Mucosa of descending colon (tissue), 3 donors: Measurements from ENCODE around the gene PGS1. TPM values are rescaled to one million over a fixed set of nuclear protein-coding genes. Genes with fewer than 3 reads are reported as not detected.

ENCODE experiments used
- ATAC-seq: fragments of 200-7000 bp; cut with Tn5 transposase; one replicate; pipeline ENCODE4 v1.9.1; 2020; ENCODE audit warnings: mild to moderate bottlenecking, moderate library complexity
- DNase-seq, 3 donors: peaks; one replicate each; pipeline ENCODE4 v3.0.0-alpha.2; 2020
- H3K36me3 ChIP-seq: fragments of 200-600 bp; one replicate; pipeline ENCODE4 v1.8.0; 2021; ENCODE audit warnings: low read depth, mild to moderate bottlenecking
- H3K4me1 ChIP-seq: fragments of 200-600 bp; one replicate; pipeline ENCODE4 v1.8.0; 2021; ENCODE audit warnings: low read depth, mild to moderate bottlenecking
- H3K4me3 ChIP-seq: fragments of 200-600 bp; one replicate; pipeline ENCODE4 v1.8.0; 2021; ENCODE audit warnings: mild to moderate bottlenecking
- H3K9me3 ChIP-seq: fragments of 200-600 bp; one replicate; pipeline ENCODE4 v1.8.0; 2021; ENCODE audit warnings: mild to moderate bottlenecking
- CTCF ChIP-seq: fragments of 200-600 bp; IDR thresholded peaks from one replicate; pipeline ENCODE4 v1.8.0; 2022; ENCODE audit warnings: antibody characterized with exemption, mild to moderate bottlenecking
- intact Hi-C, 2 donors: fragments of 100-400 bp; cut with DNase I in 1 of 2; cut with micrococcal nuclease in 1 of 2; formaldehyde crosslinking; loops; one replicate each; pipeline versions ENCODE4 v1.11.0 to v1.11.1; 2022; cut with DNase I, micrococcal nuclease
- total RNA-seq, 3 donors: library from RNA; stranded (reverse); fragmentation: NEBNext Ultra II Directional in 2 of 3; extraction: Animal tissue kit (Norgen Biotek cat#: 25700) in 2 of 3; gene quantifications; one replicate each; pipeline versions ENCODE4 v1.2.1 to v1.2.4, GENCODE V29; 2021 to 2023
- donor health status: DM: no; HTN: no; CAD: no; lungs with moderate emphysema.
- donor health status: DM: no; HTN: no; CAD: no.
- donor health status: DM: no; HTN: yes; CAD: no.

Gene PGS1
- total RNA-seq, 3 donors from 2014 or later: 36.2 to 54.3 (median 48.8) TPM

- DNase-seq: no peak
- intact Hi-C loops: loop anchor here (5.0 to 10.0 kb wide), 2 partner anchors 75 to 88 kb away; no protein-coding TSS in a partner anchor
- no peaks in the 10 kb centered on the region for H3K9me3 ChIP-seq
- H3K4me3 ChIP-seq: no peak overlapping the region
- no peak for TF ChIP-seq CTCF
- no peaks in the 10 kb centered on the region for H3K4me1 ChIP-seq
- H3K36me3 ChIP-seq: no peaks in the 10 kb centered on the region
- ATAC-seq: no peak
Observed at GRCh38 chr17:78369791-78370381, 8.6 kb upstream of the PGS1 start.

GRCh38 chr17:78371056-78371455 lies 7.4 kb upstream of the PGS1 start:
- Histone ChIP-seq H3K36me3 (no peaks in the 10 kb centered on the region), H3K9me3 (no peaks in the 10 kb centered on the region), H3K4me1 (no peaks in the 10 kb centered on the region), H3K4me3 (no peak overlapping the region)
- no peak for TF ChIP-seq CTCF
- intact Hi-C loops: loop anchor here in 1 of 2 donors (5.0 kb wide), 1 partner anchor 89 kb away; no protein-coding TSS in a partner anchor
- DNase-seq (no peak), ATAC-seq (no peak)

GRCh38 chr17:78372841-78373240 lies 5.6 kb upstream of the PGS1 start:
- Histone ChIP-seq H3K4me1 (peaks cover 2% of the 10 kb centered on the region), H3K36me3 (no peaks in the 10 kb centered on the region), H3K9me3 (no peaks in the 10 kb centered on the region), H3K4me3 (no peak overlapping the region)
- DNase-seq (no peak), ATAC-seq (no peak)
- no peak for TF ChIP-seq CTCF
- intact Hi-C loops: loop anchor here in 1 of 2 donors (5.0 kb wide), 1 partner anchor 91 kb away; no protein-coding TSS in a partner anchor

- no peak for TF ChIP-seq CTCF
- peaks cover 7% of the 10 kb centered on the region for H3K4me1 ChIP-seq
- intact Hi-C loops: loop anchor here in 1 of 2 donors (5.0 kb wide), 1 partner anchor 92 kb away; no protein-coding TSS in a partner anchor
- DNase-seq: no peak
- H3K4me3 ChIP-seq: no peak overlapping the region
- H3K36me3 ChIP-seq: no peaks in the 10 kb centered on the region
- no peak for ATAC-seq
- no peaks in the 10 kb centered on the region for H3K9me3 ChIP-seq
Observed at GRCh38 chr17:78374189-78374588, 4.3 kb upstream of the PGS1 start.

- intact Hi-C loops: loop anchor here in 1 of 2 donors (5.0 kb wide), 1 partner anchor 92 kb away; no protein-coding TSS in a partner anchor
- Histone ChIP-seq H3K36me3 (no peaks in the 10 kb centered on the region), H3K4me3 (no peak overlapping the region), H3K4me1 (peaks cover 13% of the 10 kb centered on the region), H3K9me3 (no peaks in the 10 kb centered on the region)
- ATAC-seq: no peak
- TF ChIP-seq CTCF: no peak
- DNase-seq: no peak
Observed at GRCh38 chr17:78374631-78375274, 3.7 kb upstream of the PGS1 start.
